COLO668 (cell line): ENCODE data around the gene ICOS.

Experiments used
- DNase-seq: peaks from one replicate; lab custom pipeline; 2025; ENCODE audit not compliant: unreplicated experiment; lab: John Stamatoyannopoulos, UW

Gene ICOS, protein sequence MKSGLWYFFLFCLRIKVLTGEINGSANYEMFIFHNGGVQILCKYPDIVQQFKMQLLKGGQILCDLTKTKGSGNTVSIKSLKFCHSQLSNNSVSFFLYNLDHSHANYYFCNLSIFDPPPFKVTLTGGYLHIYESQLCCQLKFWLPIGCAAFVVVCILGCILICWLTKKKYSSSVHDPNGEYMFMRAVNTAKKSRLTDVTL

DNA sequence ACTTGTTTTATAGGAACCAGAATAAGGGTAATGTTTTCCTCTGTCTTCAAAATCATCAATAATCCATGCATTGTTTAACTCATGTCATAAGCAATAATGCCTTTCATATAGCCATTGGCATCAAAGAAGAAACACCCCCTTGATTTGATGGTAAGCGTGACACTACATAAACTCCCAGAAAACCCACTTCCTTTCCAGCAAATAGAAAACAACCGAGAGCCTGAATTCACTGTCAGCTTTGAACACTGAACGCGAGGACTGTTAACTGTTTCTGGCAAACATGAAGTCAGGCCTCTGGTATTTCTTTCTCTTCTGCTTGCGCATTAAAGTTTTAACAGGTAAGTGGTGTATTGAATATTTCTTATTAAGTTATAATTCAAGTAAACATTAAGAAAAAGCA lies at the start of gene ICOS:
ICOS (plus strand) TSS at position 229 of the 400 bp plus-strand sequence; CDS start at position 281, 52 bp downstream.
- no peak for DNase-seq

DNA sequence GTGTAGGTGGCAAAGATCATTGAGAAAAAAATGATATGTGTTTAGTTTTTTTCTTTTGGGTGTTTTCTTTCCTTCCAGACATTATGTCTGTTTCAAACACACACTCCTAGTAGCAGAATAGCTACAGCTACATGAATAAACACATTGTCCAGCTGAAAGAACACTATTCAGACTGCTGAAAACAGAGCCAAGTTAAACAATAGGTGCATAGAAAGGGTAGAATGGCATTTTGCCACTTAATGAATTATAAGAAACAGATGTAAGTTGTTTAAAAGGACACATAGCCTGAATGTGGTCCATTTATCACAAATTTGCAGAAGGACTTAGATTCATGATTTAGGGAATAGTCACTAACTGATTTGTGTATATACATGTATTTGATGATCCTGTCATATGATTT lies 48.9 kb upstream of the ICOS start:
- DNase-seq = no peak

DNA sequence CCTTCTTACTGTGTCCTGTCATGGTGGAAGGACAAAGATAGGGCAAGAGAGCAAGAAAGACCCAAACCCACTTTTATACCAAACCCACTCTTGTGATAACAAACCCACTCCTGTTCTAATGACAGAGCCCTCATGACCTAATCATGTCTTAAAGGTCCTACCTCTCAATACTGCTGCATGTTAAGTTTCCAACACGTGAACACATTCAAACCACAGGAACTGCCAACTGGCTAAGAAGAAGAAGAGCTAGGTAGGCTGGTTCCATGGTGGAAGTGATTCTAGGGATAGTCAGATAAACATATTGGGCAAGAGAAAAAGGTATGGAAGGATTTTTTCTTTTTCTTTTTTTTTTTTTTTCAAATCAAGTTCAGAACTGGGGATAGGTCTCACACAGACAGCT lies 47.0 kb upstream of the ICOS start:
- no peak for DNase-seq

DNA sequence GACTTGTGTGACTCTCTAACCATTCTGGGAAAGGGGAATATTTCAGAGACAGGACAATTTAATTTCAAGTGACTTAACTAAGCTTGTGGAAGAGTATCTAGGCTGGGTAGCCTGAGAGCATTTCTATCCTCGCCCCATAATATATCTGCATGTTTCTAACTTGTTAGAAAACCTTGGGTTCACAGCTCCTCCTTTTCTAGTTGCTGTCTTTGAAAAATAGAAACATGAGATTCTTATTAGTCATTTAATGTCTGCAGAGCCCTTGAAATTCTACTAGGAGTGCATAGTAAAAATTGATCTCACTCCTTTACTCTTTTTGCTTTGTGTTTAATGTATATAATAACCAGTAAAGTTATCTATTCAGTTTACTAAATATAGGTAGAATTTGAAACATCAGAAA lies 46.6 kb upstream of the ICOS start:
- DNase-seq = no peak

DNA sequence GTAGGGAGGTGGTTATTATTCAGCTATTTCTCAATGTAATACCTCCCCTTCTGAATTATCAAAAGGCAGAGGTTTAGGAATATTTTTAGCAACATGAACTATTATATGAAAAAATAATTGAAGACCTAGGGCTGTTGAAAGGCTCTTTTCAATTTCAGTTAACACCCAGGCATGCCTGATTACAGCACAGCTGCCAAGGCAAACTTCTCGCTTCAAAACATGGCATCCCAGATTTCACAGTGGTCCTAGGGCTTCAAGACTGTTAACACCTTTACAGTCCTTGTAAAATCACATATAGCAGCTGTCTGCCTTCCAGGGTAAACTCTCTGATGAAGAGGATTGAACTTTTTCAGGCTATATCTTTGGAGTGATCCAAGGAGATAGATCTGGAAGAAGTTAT lies 45.8 kb upstream of the ICOS start:
- no peak for DNase-seq

DNA sequence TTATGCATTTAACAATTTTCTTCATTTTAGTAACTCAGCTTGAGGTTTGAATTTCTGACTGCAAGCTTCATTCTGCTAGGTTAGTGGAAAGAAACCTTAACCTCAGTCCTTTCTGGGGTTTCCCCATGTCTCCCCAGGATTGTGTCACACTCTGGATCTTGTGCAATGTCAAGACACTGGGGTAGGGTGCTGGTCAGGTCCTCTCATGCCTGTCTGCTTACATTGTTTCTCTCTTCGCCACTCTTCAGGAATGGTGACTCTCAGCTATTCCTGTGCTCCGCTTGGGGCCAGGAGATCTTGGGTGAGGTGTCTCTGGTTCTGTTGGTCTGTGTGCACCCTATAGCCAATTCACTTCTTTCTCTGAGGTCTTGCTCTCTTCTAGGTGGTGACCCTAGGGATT lies 45.1 kb upstream of the ICOS start:
- DNase-seq = no peak

DNA sequence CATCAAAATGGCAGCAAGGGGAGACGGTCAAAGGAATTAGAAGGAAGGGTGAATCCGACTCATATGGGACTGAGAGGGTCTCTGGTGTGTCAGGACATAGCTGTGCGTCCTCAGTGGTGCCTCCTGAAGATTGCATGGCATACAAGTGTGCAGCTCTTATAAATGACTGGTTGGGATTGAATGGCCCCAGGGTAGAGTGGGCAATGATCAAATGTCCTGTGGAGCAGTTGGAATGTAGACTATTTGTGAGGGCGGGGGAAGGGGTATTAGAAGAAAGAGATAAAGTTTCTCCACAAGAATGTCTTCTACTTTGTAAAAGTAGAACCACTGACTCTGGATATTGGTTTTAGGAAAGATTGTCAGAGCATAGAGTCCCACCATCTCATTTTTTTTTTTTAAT lies 44.4 kb upstream of the ICOS start:
- DNase-seq = no peak

DNA sequence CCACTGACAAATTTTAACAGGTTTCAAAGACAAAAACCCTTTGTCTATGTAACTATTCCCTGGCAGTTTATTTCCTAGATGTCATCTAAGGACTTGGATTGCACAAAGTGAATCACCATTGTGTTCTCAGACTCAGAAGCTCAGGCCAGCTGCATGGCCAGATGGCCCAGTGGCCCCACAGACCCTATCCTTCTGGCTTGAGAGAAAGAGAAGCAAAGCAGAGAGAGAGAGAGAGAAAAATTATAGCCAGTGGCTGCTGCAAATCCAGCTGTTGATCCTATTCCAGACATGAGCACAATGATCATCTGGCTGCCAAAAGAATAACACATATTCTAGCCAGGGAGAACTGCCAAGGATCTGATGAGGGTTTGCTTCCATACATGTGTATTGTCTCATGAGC lies 43.2 kb upstream of the ICOS start:
- no peak for DNase-seq

DNA sequence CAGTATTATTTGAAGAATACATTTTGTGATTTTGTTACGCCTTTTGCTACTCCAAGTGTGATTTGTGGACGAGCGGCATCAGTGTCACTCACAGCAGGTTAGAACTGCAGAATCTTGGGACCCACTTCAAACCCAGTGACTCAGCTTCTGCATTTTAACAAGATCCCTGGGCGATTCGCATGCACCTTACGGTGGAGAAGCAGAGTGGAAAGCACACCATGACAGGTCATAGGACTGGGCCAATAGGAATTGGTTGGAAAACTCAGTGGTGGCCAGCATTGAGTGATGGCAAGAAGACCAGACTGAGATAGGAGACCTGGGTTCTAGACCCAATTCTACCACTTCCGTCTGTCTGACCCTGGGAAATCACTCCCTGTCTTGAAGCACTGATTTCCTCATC lies 42.7 kb upstream of the ICOS start:
- DNase-seq = no peak

DNA sequence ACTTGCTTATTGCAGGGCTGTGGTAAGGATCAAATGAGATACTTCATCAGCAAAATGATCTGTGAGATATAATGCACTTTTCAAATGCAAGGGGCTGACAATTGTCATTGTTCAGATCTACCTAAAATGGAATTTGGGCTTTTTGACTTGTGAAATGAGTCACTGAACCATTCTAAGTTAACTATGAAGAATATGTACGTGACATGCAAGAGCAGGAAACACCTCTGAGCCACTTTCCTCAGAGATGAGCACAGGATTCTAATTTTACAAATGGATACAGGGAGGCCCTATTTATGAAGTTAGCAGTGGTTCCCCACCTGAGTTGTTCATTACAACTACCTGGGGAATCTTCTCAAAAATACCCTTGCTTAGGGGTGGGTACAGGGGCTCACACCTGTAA lies 42.3 kb upstream of the ICOS start:
- no peak for DNase-seq

DNA sequence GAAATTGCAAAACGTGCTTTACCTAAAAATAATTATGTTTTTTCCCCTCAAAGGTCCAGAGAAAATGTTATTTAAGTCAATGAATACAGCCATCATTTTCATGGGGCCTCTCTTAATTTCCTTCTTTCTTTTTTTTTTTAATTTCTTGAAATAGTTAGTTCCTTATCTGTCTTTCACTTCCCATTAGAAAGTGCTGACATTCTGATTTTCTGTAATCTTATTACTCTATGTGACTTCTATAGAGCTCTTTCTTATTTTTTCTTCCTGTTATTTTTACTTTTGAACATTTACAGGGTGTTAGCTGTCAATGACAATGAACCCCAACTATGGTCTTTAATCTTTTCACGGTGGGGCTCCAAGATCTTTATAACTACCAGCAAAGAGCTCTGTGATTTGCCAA lies 39.0 kb upstream of the ICOS start:
- no peak for DNase-seq

DNA sequence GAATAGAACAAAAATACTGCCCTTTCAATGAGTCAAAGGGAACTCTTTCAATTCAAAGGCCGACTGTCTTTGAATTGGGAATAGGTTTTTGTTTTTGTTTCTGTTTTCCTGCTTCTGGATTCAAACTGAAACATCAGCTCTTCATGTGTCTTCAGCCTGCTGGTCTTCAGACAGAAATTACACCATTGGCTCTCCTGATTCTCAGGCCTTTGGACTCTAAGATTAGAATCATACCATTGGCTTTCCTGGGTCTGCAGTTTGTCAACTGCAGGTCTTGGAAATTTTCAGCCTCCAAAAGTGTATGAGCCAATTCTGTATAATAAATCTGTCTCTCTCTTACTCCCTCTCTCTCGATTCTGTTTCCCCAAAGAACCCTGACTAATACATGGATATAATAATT lies 37.9 kb upstream of the ICOS start:
- no peak for DNase-seq

DNA sequence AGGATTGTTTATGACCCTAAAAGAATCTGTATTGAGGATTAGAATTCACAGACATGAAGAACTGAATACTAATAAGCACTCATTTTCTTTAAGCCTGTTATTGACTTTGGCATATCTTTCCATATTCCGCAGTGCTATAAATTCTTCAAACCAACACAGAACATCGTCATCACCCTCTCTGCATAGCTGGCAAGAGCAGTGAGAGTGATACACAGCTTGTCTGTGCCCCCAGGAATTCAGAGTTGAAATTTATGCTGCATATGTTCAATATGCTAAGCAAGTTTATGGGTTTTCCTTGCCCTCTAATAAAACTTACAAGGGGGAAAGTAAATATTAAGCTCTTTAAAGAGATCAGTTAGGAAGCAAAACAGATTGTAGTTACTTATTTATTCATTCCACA lies 36.3 kb upstream of the ICOS start:
- DNase-seq = no peak

DNA sequence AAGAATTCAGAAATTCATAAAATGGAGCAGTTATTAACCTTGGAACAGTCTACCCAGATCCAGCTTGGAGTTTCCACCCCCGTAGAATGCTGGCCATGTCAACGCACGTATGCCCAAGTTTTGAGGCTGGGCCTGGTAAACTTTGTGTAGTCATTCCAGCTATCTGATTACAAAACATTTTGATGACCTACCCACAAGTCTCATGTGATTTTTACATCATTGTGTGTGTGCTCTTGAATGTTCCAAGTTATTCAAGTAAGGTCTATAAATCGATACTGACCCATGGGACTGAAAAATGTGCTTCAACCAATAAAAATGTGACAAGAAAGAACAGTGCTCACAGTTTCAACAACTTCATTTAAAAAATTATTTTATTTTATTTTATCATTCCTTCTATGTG lies 32.5 kb upstream of the ICOS start:
- no peak for DNase-seq

DNA sequence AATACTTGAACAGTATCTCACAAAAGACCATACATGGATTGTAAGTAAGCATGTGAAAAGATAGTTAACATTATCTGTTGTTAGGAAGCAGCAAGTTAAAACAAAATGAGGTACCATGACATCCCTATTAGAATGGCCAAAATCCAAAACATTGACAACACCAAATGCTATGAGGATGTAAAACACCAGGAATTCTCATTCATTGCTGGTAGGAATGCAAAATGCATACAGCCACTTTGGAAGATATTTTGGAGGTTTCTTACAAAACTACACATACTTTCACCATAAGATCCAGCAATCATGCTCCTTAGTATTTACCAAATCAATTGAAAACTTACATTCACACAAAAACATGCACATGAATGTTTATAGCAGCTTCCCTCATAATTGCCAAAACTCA lies 30.9 kb upstream of the ICOS start:
- DNase-seq = no peak

DNA sequence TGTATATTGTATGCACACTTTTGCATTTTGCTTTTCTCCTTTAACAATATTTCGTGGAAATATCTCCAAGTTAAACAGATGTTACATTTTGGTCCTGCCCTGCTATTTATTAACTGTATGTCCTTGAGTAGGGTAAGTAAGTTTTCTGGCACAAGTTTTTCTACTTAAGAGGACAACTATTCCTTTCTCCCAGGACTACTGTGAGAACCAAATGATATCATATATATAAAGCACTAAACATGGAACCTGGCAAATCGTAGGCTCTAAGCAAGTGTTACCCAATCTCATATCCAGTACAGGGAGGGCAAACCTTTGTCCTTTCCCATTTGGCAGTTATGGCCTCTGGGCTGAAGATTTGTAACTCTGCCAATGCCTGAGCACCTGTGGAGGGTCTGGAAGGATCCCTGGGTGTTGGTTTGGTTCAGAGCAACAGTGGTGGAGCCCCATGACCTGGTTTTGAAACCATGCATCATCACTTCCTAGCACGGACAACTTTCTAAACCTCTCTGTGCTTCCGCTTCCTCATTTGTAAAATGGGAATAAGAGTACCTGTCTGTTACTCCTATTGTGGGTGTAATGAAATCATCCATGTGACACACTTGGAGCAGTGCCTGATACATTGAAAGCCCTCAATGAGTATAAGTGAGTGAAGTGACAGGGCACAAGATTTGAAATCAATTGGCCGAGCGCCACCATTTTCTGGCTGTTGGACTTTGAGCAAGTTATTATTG lies 28.3 kb upstream of the ICOS start:
- no peak for DNase-seq

DNA sequence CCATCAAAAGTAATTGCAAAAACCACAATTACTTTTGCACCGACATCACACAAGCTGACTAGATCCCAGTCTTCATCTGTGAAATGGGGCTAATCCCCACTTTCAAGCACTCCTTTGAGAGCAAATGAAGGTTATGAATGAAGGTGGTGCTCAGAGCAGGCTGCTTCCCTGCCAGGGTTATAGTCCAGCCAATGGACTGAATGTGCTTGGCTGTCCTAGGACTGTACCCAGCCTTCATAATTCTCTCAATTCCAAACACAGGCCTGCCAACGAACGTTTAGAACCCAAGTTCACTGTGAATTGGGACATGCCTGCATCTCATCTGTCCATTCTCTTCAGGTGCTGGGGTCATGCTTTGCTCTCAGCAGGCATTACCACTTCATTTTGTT lies 27.8 kb upstream of the ICOS start:
- no peak for DNase-seq

DNA sequence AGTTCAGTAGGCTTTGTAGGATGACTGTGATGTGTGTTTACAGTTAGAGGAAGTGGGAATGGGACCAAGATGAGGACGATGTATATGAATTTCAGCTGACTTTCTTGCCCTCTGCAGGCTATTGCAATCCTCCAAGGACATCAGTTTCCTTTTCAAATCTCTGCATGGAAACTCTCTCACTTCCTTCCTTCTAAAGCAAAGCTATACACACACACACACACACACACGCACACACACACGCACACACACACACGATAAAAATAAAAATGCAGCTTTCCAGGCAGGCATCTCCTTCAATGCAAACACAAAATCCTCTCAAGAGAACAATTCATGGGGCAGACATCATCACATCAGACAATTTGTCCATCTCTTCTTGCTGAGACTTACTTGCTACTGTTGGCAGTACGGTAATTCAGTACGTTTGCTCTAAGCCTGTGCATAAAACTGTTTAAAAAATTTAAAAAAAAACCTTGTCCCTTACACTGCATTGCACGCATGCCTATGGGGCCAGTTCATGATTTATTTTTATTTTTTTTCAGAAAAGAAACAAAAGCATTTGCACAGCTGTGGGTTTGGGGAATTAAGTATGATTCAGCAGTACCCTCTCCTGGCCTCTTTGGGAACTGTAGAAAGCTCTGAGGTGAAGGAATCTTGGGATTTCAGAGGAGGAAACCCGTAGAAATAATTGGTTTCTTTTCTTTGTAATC lies 27.1 kb upstream of the ICOS start:
- DNase-seq = no peak

DNA sequence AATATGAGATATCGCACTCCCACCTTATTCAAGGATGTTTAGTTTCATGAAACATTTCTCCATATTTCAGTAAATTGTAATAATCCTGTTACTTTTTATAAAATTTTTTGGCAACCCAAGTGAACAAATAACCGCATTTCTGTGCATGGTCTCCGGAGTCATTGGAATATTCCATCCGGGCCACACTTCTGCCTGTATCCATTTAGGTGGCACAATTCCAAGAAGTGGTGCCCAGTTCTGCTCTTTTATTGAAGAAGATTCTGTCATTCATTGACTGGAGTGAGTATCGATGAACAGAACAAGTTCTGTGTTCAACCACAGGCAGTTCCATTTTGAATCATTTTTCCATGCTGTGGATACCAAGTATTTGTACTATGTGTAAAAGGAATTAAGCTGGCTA lies 26.6 kb upstream of the ICOS start:
- no peak for DNase-seq

DNA sequence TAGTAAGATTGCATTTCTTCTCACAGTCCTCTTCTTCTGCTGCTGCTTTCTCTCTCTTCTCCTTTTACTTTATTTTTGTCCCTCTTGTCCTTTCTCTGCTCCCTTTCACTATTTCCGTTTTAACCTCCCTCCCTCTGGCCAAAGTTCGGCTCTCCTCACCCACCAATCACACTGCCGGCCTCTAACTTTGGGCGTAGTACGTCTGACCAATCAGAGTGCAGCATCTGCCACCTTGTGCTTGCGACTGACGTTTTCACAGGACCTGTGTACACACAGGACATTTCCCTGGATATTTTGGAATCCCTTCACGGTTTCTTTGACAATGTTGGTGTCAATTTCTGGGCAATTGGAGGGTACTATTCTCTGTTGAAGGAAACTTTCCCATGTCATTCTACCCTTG lies 22.6 kb upstream of the ICOS start:
- no peak for DNase-seq

DNA sequence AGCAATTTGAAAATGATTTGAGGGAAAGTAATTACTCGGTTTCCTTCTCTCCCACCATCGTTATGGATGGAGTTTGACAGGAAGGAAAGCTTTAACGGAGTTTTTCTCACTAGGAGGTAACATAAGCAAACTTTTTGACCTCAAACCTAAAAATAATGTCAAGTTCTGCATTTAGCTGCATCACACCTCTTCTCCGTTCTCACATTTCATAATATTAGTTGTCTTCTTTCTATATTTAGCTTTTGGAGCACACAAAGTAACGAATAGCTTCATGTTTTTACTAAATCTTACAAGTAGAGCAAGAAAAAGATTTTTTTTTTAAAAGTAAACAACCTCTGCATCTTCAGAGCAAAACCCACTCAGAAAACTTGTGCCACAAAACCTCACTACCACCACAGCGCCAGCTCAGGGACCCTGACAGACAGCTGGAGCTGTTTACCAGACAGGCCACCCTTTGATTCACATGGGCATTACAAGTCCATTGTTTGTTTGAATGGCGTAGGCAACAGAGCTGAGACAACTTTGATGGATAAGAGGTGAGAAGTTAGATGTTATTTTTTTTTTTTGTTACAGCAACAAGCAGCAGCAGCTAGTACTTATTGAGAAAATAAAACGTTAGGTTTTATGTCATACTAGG lies 21.9 kb upstream of the ICOS start:
- no peak for DNase-seq

DNA sequence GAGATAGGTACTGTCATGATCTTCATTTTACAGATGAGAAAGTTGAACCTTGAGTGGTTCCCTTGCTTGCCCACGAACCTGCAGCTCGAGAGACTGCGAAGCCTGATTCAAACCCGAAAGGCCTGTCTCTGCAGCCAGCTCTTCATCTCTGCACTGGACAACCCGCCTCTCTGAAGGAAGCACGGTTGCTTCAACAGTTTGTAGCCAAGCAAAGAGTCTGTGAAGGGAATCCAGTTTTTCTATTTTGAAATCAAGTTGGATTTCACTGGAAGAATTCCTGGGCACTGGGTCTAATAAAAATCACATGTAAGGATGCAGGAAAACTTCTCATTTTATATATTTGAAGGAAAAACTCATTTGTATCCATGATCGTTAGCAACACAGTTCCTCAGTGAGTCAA lies 21.3 kb upstream of the ICOS start:
- DNase-seq = no peak
